ENCODE results near the gene HELT. TPM values are rescaled to one million over a fixed set of nuclear protein-coding genes. Genes with fewer than 3 reads are reported as not detected.

HELT gene
- total and polyA plus RNA-seq, 2 donors from 2014 or later = 0.37 TPM; not detected in 1

DNA sequence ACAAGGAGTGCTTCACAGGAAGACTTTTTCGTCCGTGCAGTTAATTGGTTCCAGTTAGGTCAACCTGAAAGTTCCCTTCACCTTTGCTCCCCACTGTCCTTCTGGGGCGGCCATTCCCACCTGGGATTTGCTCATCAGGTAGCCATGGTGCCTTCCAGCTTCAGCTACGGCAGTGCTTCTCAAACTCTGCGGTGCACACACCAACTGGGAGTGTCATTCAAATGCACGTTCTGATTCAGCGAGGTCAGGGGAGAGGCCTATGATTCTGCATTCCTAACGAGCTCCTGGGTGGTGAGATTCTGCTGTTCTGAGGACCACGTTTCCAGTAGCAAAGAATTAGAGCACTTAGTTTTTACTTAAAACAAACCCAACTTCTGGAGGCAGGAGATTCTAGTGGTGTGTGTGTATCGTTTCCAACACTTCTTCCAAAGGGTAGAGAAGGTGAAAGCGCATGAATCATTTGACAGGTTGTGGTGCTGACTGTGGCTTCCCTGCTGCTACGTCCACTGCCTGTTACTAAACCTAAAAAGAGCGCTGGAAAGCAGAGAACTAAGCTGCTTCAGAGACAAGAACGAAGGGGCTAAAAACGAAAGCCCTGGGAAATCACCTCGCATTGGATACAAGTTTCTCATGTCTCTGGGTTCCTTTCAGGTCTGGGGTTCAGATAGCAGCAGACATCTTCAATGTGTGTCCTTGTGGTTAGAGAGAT, 4.7 kb upstream of the HELT start:
- peaks cover 30% of the 10 kb centered on the region for H3K27me3 ChIP-seq (ENCODE audit: control insufficient read depth, insufficient read depth, low read length)
- H3K27ac ChIP-seq (ENCODE audit: low read depth in 2 of 2, low read length in 2 of 2) = no peak overlapping the region
- H3K36me3 ChIP-seq (ENCODE audit: control insufficient read depth in 2 of 3, insufficient read depth in 3 of 3, low read length in 3 of 3) = no peaks in the 10 kb centered on the region
- FAIRE-seq (no peak), DNase-seq (no peak)
- H3K4me1 ChIP-seq (ENCODE audit: control insufficient read depth in 2 of 3, insufficient read depth in 2 of 3, low read depth in 1 of 3, low read length in 3 of 3) = no peaks in the 10 kb centered on the region
- H3K9me3 ChIP-seq (ENCODE audit: control insufficient read depth in 2 of 3, insufficient read depth in 1 of 3, low read length in 3 of 3) = no peaks in the 10 kb centered on the region
- no peak overlapping the region for H3K4me3 ChIP-seq (ENCODE audit: low read length in 3 of 3)
- H3K9ac ChIP-seq (ENCODE audit: low read length in 3 of 3) = no peak overlapping the region
- intact Hi-C loops (cut with DNase I) = no loop called here
- TF ChIP-seq CTCF (IDR thresholded peaks at IDR 0.05; ENCODE audit: borderline replicate concordance, extremely low read depth, insufficient read depth) = no peak

DNA sequence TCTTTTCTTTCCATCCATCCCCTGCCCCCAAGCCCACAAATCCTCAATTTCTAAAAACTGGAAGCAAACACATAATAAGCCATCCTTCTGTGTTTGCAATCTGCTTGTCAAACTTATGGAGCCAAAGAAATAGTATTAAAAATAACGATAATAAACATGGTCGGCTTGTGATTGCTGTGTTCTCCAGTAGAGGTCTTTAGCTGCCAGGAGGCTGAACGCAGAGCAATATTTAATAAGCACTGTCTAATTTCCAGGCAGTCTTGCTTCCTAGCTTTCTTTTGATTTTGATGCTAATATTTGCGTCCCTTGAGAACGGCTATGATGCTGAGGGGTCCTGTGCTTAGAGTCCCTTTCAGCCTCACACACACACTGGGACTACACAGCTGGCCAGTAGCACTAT, 3.2 kb upstream of the HELT start:
- peaks cover 31% of the 10 kb centered on the region for H3K27me3 ChIP-seq (ENCODE audit: control insufficient read depth, insufficient read depth, low read length)
- FAIRE-seq = no peak
- peaks cover 0 to 2% (median 0%) of the 10 kb centered on the region in 3 donors for H3K4me1 ChIP-seq (ENCODE audit: control insufficient read depth in 2 of 3, insufficient read depth in 2 of 3, low read depth in 1 of 3, low read length in 3 of 3)
- no peak overlapping the region for H3K4me3 ChIP-seq (ENCODE audit: low read length in 3 of 3)
- H3K9ac ChIP-seq (ENCODE audit: low read length in 3 of 3) = no peak overlapping the region
- no peak for DNase-seq
- intact Hi-C loops (cut with DNase I) = no loop called here
- TF ChIP-seq CTCF (IDR thresholded peaks at IDR 0.05; ENCODE audit: borderline replicate concordance, extremely low read depth, insufficient read depth) = no peak
- H3K27ac ChIP-seq (ENCODE audit: low read depth in 2 of 2, low read length in 2 of 2) = no peak overlapping the region
- no peaks in the 10 kb centered on the region for H3K9me3 ChIP-seq (ENCODE audit: control insufficient read depth in 2 of 3, insufficient read depth in 1 of 3, low read length in 3 of 3)
- H3K36me3 ChIP-seq (ENCODE audit: control insufficient read depth in 2 of 3, insufficient read depth in 3 of 3, low read length in 3 of 3) = no peaks in the 10 kb centered on the region

DNA sequence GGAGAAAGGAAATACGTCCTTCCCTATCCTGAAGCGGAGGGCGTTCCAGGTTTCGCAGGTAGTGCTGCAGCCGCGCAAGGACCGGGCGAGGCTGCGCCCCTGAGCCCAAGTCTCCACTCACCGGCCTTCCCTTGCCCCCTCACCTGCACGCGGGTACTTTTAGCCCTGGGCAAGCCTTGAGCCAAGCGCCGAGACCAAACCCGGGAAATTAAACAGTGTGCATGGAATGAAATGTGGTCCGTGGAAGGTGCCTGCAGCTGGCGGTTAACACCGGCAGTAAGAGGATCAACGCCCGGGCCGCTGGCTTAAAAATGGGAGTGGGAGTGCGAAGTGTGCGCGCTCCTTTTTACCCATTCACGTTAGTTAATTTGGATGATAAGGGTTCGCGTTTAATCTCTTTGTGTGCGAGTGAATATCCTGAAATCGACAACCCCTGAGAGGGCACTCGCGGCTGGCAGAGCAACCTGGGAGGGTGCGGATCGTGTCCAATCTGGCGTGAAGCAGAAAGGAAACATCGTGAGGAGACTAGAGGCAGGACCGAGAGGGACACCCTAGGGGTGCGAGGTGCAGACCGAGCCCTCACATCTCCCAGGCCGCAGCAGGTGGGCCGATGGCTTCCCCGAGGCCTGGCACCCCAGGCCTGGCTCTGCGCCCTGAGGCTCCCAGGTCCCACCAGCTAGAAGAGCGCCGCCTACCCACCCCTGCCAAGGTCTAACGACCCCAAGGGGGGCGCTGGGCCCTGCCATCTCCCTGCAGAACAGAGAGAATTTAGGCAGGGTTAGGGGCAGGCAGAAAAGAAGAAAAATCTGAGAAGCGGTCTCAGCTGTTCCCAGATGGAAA, 2.0 kb upstream of the HELT start:
- H3K4me1 ChIP-seq (ENCODE audit: control insufficient read depth in 2 of 3, insufficient read depth in 2 of 3, low read depth in 1 of 3, low read length in 3 of 3) = peaks cover 0 to 11% (median 0%) of the 10 kb centered on the region in 3 donors
- DNase-seq = no peak
- H3K27ac ChIP-seq (ENCODE audit: low read depth in 2 of 2, low read length in 2 of 2) = no peak overlapping the region
- intact Hi-C loops (cut with DNase I) = no loop called here
- no peaks in the 10 kb centered on the region for H3K36me3 ChIP-seq (ENCODE audit: control insufficient read depth in 2 of 3, insufficient read depth in 3 of 3, low read length in 3 of 3)
- no peaks in the 10 kb centered on the region for H3K9me3 ChIP-seq (ENCODE audit: control insufficient read depth in 2 of 3, insufficient read depth in 1 of 3, low read length in 3 of 3)
- TF ChIP-seq CTCF (IDR thresholded peaks at IDR 0.05; ENCODE audit: borderline replicate concordance, extremely low read depth, insufficient read depth) = no peak
- H3K9ac ChIP-seq (ENCODE audit: low read length in 3 of 3) = no peak overlapping the region
- H3K27me3 ChIP-seq (ENCODE audit: control insufficient read depth, insufficient read depth, low read length) = peaks cover 33% of the 10 kb centered on the region
- H3K4me3 ChIP-seq (ENCODE audit: low read length in 3 of 3) = no peak overlapping the region
- no peak for FAIRE-seq
